Central memory CD8-positive, alpha-beta T cell (primary cell): ENCODE measurements around the gene CAPN15.

ENCODE experiments used
- ATAC-seq: fragments of 150-1000 bp; cut with Tn5 transposase; replicated peaks from 2 replicates; pipeline ENCODE4 v1.10.0; 2022; ENCODE audit warnings: mild to moderate bottlenecking, moderate FRiP score, moderate number of reproducible peaks; ENCODE audit not compliant: poor library complexity, severe bottlenecking; ENCODE audit errors: extremely low read depth
- DNase-seq, 2 donors: peaks; one replicate each; pipeline ENCODE4 v3.0.0; 2021; ENCODE audit warnings: low spot score in 2 of 2
- H3K27ac Mint-ChIP-seq: one replicate; pipeline ENCODE4 v1.8.0; 2022; ENCODE audit warnings: low read depth, mild to moderate bottlenecking, moderate library complexity, mixed read lengths
- H3K27me3 Mint-ChIP-seq: one replicate; pipeline ENCODE4 v1.8.0; 2022; ENCODE audit warnings: mixed read lengths
- H3K36me3 Mint-ChIP-seq: one replicate; pipeline ENCODE4 v1.8.0; 2022; ENCODE audit warnings: mild to moderate bottlenecking, moderate library complexity, mixed read lengths; ENCODE audit not compliant: insufficient read depth
- H3K4me1 Mint-ChIP-seq: one replicate; pipeline ENCODE4 v1.8.0; 2022; ENCODE audit warnings: mixed read lengths
- H3K4me3 Mint-ChIP-seq: one replicate; pipeline ENCODE4 v1.8.0; 2022; ENCODE audit warnings: mild to moderate bottlenecking, moderate library complexity, mixed read lengths
- H3K9me3 Mint-ChIP-seq: one replicate; pipeline ENCODE4 v1.8.0; 2022; ENCODE audit warnings: mixed read lengths

CAPN15 gene

DNA sequence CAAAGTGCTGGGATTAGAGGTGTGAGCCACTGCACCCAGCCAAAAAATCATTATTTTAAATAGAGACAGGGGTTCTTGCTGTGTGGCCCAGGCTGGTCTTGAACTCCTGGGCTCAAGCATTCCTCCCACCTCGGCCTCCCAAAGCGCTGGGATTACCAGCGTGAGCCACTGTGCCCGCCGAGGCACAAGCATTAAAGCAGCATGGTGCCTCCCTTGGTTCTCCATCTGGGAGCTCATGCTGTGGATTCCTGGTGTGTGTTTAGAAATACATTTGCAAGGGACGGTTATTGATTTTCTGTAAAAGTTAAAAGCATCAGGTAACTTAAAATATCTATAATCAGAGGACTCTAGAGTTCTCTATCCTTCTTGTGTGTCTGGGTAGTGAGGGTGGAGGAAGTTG is 14.7 kb upstream of the CAPN15 start:
- Mint-ChIP-seq H3K4me1 (no peaks in the 10 kb centered on the region), H3K9me3 (no peaks in the 10 kb centered on the region), H3K36me3 (peaks cover 6% of the 10 kb centered on the region), H3K27ac (no peak overlapping the region), H3K4me3 (no peak overlapping the region), H3K27me3 (no peaks in the 10 kb centered on the region)
- DNase-seq (no peak), ATAC-seq (no peak)

DNA sequence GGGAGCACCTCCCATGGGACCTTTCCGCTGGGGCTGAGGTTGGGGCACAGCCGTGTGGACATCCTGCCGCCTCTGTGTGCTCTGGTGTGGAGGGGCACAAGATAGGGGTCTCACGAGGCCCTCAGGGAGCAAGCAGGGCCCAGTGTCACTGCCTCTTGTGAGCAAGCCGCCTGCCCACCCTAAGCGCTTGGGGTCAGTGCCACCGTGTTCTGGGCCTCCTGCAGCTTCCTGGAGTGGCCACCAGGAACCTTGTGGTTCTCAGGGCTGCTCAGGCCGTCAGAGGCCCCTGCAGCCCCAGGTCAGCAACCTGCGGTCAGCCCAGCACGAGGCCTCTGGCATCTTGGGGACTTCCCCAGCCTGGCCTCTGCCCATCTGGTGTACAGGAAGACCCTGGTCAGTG is 13.6 kb upstream of the CAPN15 start:
- Mint-ChIP-seq H3K9me3 (no peaks in the 10 kb centered on the region), H3K4me3 (no peak overlapping the region), H3K27ac (no peak overlapping the region), H3K27me3 (no peaks in the 10 kb centered on the region), H3K36me3 (peaks cover 6% of the 10 kb centered on the region), H3K4me1 (no peaks in the 10 kb centered on the region)
- DNase-seq = no peak
- ATAC-seq = no peak

DNA sequence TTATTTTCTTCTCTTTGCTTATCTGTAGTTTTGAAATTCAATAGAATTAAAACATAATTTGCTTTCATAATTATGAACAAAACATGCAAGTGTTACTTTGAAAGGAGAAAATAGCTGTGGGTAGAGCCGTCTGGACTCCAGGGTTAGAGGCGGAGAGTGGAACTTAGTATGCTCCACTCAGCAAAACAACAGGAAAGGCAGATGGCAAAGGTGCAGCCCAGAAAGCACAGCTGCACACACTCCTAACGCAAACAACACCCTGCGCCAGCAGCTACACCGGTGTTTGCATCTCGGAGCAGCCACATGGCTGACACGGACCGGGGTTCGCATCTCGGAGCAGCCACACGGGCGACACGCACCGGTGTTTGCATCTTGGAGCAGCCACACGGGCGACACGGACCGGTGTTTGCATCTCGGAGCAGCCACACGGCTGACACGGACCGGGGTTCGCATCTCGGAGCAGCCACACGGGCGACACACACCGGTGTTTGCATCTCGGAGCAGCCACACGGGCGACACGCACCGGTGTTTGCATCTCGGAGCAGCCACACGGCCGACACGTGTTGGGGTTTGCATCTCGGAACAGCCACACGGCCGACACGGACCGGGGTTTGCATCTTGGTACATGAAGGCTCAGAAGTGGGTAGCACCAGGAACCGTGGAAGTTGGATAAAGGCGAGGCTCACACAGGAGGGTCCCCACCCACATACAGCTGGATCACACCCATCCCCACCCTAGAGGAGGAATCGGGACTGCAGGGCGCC is 12.2 kb upstream of the CAPN15 start:
- Mint-ChIP-seq H3K4me1 (no peaks in the 10 kb centered on the region), H3K4me3 (no peak overlapping the region), H3K27ac (no peak overlapping the region), H3K9me3 (no peaks in the 10 kb centered on the region), H3K36me3 (peaks cover 8% of the 10 kb centered on the region), H3K27me3 (no peaks in the 10 kb centered on the region)
- DNase-seq (no peak), ATAC-seq (no peak)

DNA sequence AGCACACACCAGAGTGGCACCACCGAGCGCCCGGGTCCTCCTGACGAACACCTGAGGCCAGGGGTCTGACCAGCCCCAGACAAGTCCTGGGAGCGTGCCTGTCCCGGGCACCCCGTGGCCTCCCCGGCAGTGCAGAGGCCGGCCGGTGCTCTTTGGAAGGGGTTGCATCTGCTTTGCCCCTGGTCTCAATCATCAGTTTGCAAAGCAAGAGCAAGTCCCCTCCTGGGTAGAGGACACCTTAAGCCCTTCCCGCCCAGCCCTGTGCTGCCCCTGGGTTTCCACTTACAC is 11.6 kb upstream of the CAPN15 start:
- Mint-ChIP-seq H3K9me3 (no peaks in the 10 kb centered on the region), H3K4me1 (no peaks in the 10 kb centered on the region), H3K36me3 (peaks cover 8% of the 10 kb centered on the region), H3K27me3 (no peaks in the 10 kb centered on the region), H3K4me3 (no peak overlapping the region), H3K27ac (no peak overlapping the region)
- no peak for ATAC-seq
- DNase-seq = no peak

DNA sequence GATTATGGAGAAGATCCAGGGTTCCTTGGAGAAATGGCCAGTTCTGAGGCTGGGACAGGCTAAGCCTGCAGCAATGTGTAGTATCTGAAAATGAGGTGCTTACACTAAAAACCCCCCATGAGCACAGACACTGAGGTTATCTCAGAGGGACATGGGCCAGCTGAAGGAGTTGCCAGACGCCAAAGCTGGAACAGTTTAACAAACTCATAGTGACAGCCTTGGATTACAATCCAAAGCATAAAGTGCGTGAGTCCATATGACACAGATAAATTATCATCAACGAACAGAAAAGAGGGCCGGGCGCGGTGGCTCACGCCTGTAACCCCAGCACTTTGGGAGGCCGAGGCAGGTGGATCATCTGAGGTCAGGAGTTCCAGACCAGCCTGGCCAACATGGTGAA is 11.2 kb upstream of the CAPN15 start:
- peaks cover 8% of the 10 kb centered on the region for H3K36me3 Mint-ChIP-seq
- no peaks in the 10 kb centered on the region for H3K27me3 Mint-ChIP-seq
- no peak for ATAC-seq
- H3K9me3 Mint-ChIP-seq = no peaks in the 10 kb centered on the region
- no peak for DNase-seq
- H3K4me3 Mint-ChIP-seq = no peak overlapping the region
- no peak overlapping the region for H3K27ac Mint-ChIP-seq
- H3K4me1 Mint-ChIP-seq = no peaks in the 10 kb centered on the region

DNA sequence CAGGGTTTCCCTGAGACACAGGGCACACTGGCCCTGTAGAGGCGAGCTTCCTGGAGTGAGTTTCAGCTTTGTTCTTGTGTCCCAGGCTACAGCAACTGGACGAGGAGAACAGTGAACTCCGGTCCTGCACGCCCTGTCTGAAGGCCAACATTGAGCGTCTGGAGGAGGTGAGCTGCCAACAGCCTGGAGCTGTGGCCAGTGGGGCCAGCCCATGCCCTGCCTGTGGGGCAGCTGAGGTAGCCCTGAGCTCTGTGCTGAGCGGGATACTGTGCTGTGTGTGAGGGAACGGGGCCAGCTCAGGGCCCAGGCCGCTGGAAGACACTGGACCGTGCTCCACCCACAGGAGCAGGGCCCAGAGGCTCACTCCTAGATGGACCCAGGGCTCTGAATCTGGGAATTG is 8.7 kb upstream of the CAPN15 start:
- H3K27ac Mint-ChIP-seq = no peak overlapping the region
- ATAC-seq = no peak

DNA sequence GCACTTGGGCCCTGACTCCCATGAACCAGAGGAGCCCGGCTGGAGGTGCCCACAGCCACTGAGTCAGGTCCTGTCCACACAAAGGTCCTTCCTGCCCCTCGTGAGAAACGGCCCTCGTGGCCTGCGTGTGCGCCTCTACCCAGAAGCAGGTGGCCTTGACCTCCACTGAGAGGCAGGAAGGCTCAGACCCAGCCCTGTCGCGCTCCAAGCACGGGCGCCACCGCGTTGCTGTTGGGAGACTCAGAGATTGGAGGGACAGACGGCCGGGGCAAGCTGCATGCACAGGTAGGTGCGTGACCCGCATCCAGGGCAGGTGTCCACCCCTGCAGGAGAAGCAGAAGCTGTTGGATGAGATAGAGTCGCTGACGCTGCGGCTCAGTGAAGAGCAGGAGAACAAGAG is 8.1 kb upstream of the CAPN15 start:
- no peaks in the 10 kb centered on the region for H3K4me1 Mint-ChIP-seq
- H3K36me3 Mint-ChIP-seq = peaks cover 8% of the 10 kb centered on the region
- DNase-seq = no peak
- H3K27ac Mint-ChIP-seq = no peak overlapping the region
- no peak for ATAC-seq
- no peaks in the 10 kb centered on the region for H3K9me3 Mint-ChIP-seq
- H3K27me3 Mint-ChIP-seq = no peaks in the 10 kb centered on the region
- no peak overlapping the region for H3K4me3 Mint-ChIP-seq

More for the DNA sequence above, 8.7 kb upstream of the CAPN15 start:
- DNase-seq = no peak
- Mint-ChIP-seq H3K9me3 (no peaks in the 10 kb centered on the region), H3K36me3 (peaks cover 8% of the 10 kb centered on the region), H3K27me3 (no peaks in the 10 kb centered on the region), H3K4me3 (no peak overlapping the region), H3K4me1 (no peaks in the 10 kb centered on the region)

DNA sequence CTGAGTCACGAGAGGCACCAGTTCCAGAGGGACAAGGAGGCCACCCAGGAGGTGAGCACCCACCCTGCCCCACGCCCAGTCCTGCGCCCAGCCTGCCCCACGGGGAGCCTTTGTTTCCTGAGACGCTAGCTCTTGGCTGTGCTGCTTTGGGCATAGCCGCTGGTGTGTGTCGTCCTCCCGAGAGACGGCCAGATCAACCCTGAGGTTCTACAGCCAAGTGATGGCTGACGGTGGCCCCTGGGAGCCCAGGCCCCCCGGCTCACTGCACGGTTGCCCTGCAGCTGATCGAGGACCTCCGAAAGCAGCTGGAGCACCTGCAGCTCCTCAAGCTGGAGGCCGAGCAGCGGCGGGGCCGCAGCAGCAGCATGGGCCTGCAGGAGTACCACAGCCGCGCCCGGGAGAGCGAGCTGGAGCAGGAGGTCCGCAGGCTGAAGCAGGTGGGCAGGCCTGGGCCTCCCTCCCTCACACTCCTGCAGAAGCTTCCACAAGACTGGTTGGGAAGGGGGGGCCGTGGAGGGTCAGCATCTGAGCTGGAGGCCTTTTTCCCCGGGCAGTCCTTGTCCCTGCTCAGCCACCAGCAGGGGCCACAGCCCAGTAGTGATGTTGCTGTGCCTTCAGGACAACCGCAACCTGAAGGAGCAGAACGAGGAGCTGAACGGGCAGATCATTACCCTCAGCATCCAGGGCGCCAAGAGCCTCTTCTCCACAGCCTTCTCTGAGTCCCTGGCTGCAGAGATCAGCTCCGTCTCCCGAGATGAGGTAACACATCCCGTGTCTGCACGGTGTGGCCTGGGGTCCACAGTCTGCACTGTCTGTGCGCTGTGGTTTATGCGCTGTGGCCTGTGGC is 7.4 kb upstream of the CAPN15 start:
- Mint-ChIP-seq H3K27me3 (no peaks in the 10 kb centered on the region), H3K27ac (no peak overlapping the region), H3K9me3 (no peaks in the 10 kb centered on the region), H3K4me1 (no peaks in the 10 kb centered on the region), H3K4me3 (no peak overlapping the region), H3K36me3 (peaks cover 8% of the 10 kb centered on the region)
- DNase-seq = no peak
- ATAC-seq = no peak

DNA sequence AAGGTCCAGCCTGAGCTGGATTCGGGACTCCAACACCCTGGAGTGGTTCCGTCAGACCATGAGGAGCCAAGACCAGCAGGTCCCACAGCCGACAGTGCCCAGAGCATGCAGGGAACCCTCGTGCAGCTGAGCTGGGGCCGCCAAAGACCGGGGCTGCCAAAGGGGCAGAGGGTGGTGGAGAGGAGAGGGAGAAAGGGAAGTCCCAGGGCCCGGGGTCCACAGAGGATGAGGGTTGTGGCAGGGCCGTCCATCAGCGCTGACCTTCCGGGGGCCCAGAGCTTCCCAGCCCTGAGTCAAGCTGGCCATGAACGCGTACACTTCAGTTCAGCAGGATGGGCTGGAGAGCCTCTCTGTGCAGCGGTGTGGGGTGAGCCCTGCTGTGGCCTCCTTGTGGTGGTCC is 6.7 kb upstream of the CAPN15 start:
- peaks cover 7% of the 10 kb centered on the region for H3K4me1 Mint-ChIP-seq
- H3K36me3 Mint-ChIP-seq = peaks cover 13% of the 10 kb centered on the region
- H3K9me3 Mint-ChIP-seq = no peaks in the 10 kb centered on the region
- DNase-seq = no peak
- ATAC-seq = no peak
- no peaks in the 10 kb centered on the region for H3K27me3 Mint-ChIP-seq
- no peak overlapping the region for H3K27ac Mint-ChIP-seq
- no peak overlapping the region for H3K4me3 Mint-ChIP-seq

DNA sequence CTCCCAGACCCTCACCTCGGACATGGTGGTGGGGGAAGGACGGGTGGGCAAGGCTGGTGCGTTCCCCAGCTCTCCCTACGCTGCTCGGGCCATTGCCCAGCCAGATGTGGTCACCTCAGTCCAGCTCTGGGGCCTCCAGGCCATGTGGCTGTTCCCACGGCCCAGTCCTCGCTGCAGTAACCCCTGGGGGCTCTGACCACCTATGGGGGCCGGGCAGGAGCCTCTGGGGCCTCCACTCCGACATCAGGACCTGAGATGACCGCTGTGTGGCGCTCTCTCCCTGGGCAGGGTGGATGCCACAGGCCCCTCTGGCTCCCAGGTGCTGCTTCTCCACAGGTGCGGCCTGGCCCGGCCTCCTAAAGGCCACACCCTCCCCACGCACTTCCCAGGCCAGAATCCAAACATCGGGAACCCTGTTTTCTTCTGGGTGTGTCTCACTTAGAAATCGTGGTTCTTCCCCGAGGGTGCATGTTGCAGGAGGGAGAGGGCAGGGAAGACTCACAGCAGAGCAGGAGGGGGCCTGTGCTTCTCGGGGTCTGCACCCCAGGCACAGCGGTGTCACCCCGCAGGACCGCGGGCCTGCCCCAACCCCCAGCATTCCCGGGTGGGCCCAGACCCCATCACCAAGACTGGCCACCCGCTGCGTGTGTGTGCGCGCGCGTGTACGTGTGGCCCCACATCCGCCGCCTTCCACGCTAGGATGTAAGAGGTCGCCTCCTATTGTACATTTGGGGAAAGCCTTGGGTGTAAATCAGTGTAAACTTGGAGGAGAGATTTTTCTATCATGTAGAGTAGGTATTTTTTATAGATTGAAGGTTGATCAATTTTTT is 5.9 kb upstream of the CAPN15 start:
- ATAC-seq (no peak), DNase-seq (no peak)
- H3K27ac Mint-ChIP-seq = no peak overlapping the region
- peaks cover 10% of the 10 kb centered on the region for H3K36me3 Mint-ChIP-seq
- no peaks in the 10 kb centered on the region for H3K27me3 Mint-ChIP-seq
- H3K9me3 Mint-ChIP-seq = no peaks in the 10 kb centered on the region
- no peak overlapping the region for H3K4me3 Mint-ChIP-seq
- peaks cover 12% of the 10 kb centered on the region for H3K4me1 Mint-ChIP-seq

DNA sequence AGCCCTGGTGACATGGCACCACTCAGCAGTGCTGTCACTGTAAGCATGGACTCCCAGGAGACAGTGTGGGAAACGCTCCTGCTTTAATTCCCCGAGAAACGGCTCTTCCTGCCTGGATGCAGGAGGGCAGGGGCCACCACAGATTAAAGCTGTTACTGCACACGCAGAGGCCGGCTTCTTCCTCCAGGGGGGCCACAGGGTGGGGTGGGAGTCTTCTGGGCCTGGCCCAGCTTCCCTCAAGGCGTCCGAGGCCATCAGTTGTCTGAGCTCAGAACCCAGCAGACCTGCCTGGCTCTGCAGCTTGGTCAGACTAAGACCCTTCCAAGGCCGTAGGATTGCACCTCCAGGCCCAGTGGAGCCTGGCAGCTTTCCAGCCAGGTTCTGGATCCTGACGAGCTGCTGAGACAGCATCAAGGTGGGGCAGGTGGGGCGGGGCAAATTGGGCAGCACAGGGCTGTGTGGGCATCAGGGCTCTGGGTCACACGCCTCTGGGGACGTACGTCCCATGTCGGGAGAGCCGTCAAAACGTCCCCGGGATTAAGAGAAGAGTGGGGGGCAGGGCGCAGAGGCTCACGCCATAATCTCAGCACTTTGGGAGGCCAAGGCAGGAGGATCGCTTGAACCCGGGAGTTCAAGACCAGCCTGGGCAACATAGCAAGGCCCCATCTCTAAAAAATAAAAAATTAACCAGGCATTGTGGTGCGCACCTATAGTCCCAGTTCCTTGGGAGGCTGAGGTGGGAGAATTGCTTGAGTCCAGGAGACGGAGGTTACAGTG is 5.0 kb upstream of the CAPN15 start:
- no peak overlapping the region for H3K27ac Mint-ChIP-seq
- DNase-seq (no peak), ATAC-seq (no peak)
- no peaks in the 10 kb centered on the region for H3K9me3 Mint-ChIP-seq
- peaks cover 11% of the 10 kb centered on the region for H3K36me3 Mint-ChIP-seq
- H3K4me3 Mint-ChIP-seq = no peak overlapping the region
- H3K27me3 Mint-ChIP-seq = no peaks in the 10 kb centered on the region
- H3K4me1 Mint-ChIP-seq = peaks cover 15% of the 10 kb centered on the region

DNA sequence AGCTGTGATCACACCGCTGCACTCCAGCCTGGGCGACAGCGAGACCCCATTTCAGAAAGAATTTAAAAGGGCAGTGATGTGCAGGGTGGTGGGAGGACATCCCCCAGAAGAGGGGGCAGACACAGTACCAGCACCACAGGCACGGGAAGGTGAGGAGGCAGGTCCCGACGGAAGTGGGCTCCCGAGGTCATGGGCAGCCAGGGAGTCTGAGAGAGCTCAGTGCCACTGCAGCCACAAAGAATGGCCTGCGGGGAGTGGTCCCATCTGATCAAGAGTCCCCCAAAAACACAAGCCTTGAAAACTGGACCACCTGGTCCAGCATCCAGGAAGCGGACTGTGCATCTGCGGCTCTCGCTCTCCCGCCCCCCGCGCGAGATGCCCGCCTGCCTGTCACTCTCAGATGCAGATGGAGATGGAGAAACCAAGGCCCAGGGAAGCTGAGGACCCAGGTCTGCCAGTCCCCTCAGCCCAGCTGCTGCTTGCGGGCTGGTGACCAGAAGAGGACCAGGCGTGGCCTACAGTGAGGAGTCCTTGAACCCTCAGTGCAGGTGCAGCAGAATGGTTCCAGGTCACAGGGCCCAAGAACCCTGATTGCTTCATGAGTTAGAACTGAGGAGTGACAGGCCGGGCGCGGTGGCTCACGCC is 4.3 kb upstream of the CAPN15 start:
- Mint-ChIP-seq H3K9me3 (no peaks in the 10 kb centered on the region), H3K27me3 (no peaks in the 10 kb centered on the region), H3K36me3 (peaks cover 11% of the 10 kb centered on the region), H3K4me3 (no peak overlapping the region), H3K27ac (peak overlapping the region; percentile 51), H3K4me1 (peaks cover 15% of the 10 kb centered on the region)
- no peak for ATAC-seq
- no peak for DNase-seq
